CD4-positive, alpha-beta T cell (primary cell): ENCODE measurements around the gene RBMXL2. TPM values are rescaled to one million over a fixed set of nuclear protein-coding genes. Genes with fewer than 3 reads are reported as not detected.

Source experiments
- ATAC-seq: fragments of 200-7000 bp; cut with Tn5 transposase; one replicate; pipeline ENCODE4 v1.10.0; 2022; ENCODE audit warnings: mild to moderate bottlenecking; ENCODE audit not compliant: poor library complexity
- CTCF ChIA-PET: fragments of 350-600 bp; sonication (Branson Sonifier 250); formaldehyde crosslinking; loops from one replicate; lab custom pipeline; 2021; ENCODE audit warnings: antibody characterized with exemption, inconsistent platforms; lab: Charles Lee
- POLR2A ChIA-PET: fragments of 350-600 bp; sonication (Branson Sonifier 250); formaldehyde crosslinking; loops from one replicate; lab custom pipeline; 2021; ENCODE audit warnings: antibody characterized with exemption, inconsistent platforms; lab: Charles Lee
- DNase-seq, 14 experiments: peaks; one replicate each; pipeline ENCODE4 v3.0.0-alpha.2; 2013 to 2020; ENCODE audit warnings: mixed read lengths in 2 of 14
- H3K27ac ChIP-seq, 2 donors: one replicate each; pipeline versions ENCODE4 v1.5.1 to v1.7.0; 2013; ENCODE audit warnings: low read length in 2 of 2, low read depth in 1 of 2, mild to moderate bottlenecking in 1 of 2
- H3K27me3 ChIP-seq, 2 experiments: 1 replicate in 1 of 2; 2 replicates in 1 of 2; pipeline versions ENCODE4 v1.6.1 to v1.7.0; 2013; ENCODE audit warnings: low read length in 2 of 2, control low read depth in 1 of 2, mild to moderate bottlenecking in 1 of 2, moderate library complexity in 1 of 2; ENCODE audit not compliant: insufficient read depth in 2 of 2, control insufficient read depth in 1 of 2
- H3K36me3 ChIP-seq: one replicate; pipeline ENCODE4 v1.6.1; 2013; ENCODE audit warnings: low read length, control low read depth; ENCODE audit not compliant: insufficient read depth
- H3K4me1 ChIP-seq: one replicate; pipeline ENCODE4 v1.6.1; 2013; ENCODE audit warnings: low read length, control low read depth; ENCODE audit not compliant: insufficient read depth
- H3K4me3 ChIP-seq: one replicate; pipeline ENCODE4 v1.5.1; 2013; ENCODE audit warnings: mild to moderate bottlenecking, low read length, moderate library complexity
- H3K9me3 ChIP-seq, 2 experiments: 1 replicate in 1 of 2; 2 replicates in 1 of 2; pipeline versions ENCODE4 v1.6.1 to v1.7.0; 2013; ENCODE audit warnings: low read length in 2 of 2, mild to moderate bottlenecking in 2 of 2, control low read depth in 1 of 2, moderate library complexity in 1 of 2; ENCODE audit not compliant: control insufficient read depth in 1 of 2, insufficient read depth in 1 of 2
- H3K27ac Mint-ChIP-seq: one replicate; pipeline ENCODE4 v1.8.0; 2020; ENCODE audit warnings: mixed read lengths
- H3K27me3 Mint-ChIP-seq: one replicate; pipeline ENCODE4 v1.8.0; 2021; ENCODE audit warnings: mixed read lengths
- H3K36me3 Mint-ChIP-seq: one replicate; pipeline ENCODE4 v1.8.0; 2021; ENCODE audit warnings: low read depth, mixed read lengths
- H3K4me1 Mint-ChIP-seq: one replicate; pipeline ENCODE4 v1.8.0; 2021; ENCODE audit warnings: low read depth, mixed read lengths
- H3K4me3 Mint-ChIP-seq: one replicate; pipeline ENCODE4 v1.8.0; 2020; ENCODE audit warnings: mild to moderate bottlenecking, mixed read lengths
- H3K9me3 Mint-ChIP-seq: one replicate; pipeline ENCODE4 v1.8.0; 2020; ENCODE audit warnings: mixed read lengths
- CTCF ChIP-seq: fragments of 200-600 bp; IDR thresholded peaks from one replicate; pipeline ENCODE4 v1.8.0; 2022; ENCODE audit warnings: antibody characterized with exemption, mild to moderate bottlenecking
- intact Hi-C, 2 experiments: fragments of 100-400 bp; cut with DNase I in 1 of 2; cut with micrococcal nuclease in 1 of 2; formaldehyde crosslinking; loops; one replicate each; pipeline versions ENCODE4 v1.15.1 to v1.9.0; 2023 to 2025; cut with DNase I, micrococcal nuclease
- total RNA-seq, 174 experiments: library from RNA in 2 of 174; stranded (reverse) in 2 of 174; gene quantifications; one replicate each; pipeline ENCODE4 v1.2.3 and lab custom pipeline; 2021 to 2026

Gene RBMXL2
- total RNA-seq, 2 experiments from 2014 or later, result 0.14 TPM; not detected in 1

DNA sequence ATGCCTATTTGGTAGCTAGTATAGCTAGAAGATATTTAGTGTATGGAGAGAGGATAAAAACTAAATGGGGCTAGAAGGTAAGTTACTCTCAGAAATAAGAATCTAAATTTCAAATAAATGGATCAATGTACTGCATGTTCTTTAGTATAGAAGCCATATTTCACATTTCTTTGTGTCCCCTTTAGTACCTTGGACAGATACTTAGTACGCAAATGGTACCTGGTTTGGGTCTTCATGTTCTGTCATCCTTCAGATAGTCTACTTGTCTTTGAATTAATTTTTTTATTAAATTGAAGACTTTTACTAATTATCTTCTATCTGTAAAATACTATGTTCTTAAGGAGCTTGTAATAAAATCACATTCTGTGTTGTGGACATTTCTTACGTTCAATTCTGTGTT lies 26.3 kb upstream of the RBMXL2 start:
- Histone ChIP-seq H3K4me3 (no peak overlapping the region), H3K4me1 (no peaks in the 10 kb centered on the region), H3K27ac (no peak overlapping the region), H3K36me3 (no peaks in the 10 kb centered on the region), H3K9me3 (no peaks in the 10 kb centered on the region), H3K27me3 (peaks cover 0 to 4% of the 10 kb centered on the region in 2 experiments)
- no peak overlapping the region for H3K4me3 Mint-ChIP-seq
- no peak overlapping the region for H3K27ac Mint-ChIP-seq
- H3K36me3 Mint-ChIP-seq, result no peaks in the 10 kb centered on the region
- TF ChIP-seq CTCF, result no peak
- intact Hi-C loops, result no loop called here
- H3K4me1 Mint-ChIP-seq, result no peaks in the 10 kb centered on the region
- peaks cover 5% of the 10 kb centered on the region for H3K27me3 Mint-ChIP-seq
- H3K9me3 Mint-ChIP-seq, result no peaks in the 10 kb centered on the region
- POLR2A ChIA-PET, result no interaction called here
- DNase-seq, result no peak
- CTCF ChIA-PET, result no interaction called here
- ATAC-seq, result no peak

- Histone ChIP-seq H3K36me3 (no peaks in the 10 kb centered on the region), H3K4me3 (no peak overlapping the region), H3K9me3 (peaks cover 0 to 6% of the 10 kb centered on the region in 2 experiments), H3K27ac (no peak overlapping the region), H3K27me3 (peaks cover 0 to 5% of the 10 kb centered on the region in 2 experiments), H3K4me1 (no peaks in the 10 kb centered on the region)
- Mint-ChIP-seq H3K4me1 (no peaks in the 10 kb centered on the region), H3K36me3 (no peaks in the 10 kb centered on the region), H3K27me3 (peaks cover 8% of the 10 kb centered on the region), H3K27ac (no peak overlapping the region), H3K4me3 (no peak overlapping the region), H3K9me3 (no peaks in the 10 kb centered on the region)
- POLR2A ChIA-PET, result no interaction called here
- CTCF ChIA-PET, result no interaction called here
- TF ChIP-seq CTCF, result no peak
- DNase-seq (no peak), ATAC-seq (no peak)
- intact Hi-C loops, result no loop called here
Measured at GRCh38 chr11:7072401-7073028, 16.3 kb upstream of the RBMXL2 start.

DNA sequence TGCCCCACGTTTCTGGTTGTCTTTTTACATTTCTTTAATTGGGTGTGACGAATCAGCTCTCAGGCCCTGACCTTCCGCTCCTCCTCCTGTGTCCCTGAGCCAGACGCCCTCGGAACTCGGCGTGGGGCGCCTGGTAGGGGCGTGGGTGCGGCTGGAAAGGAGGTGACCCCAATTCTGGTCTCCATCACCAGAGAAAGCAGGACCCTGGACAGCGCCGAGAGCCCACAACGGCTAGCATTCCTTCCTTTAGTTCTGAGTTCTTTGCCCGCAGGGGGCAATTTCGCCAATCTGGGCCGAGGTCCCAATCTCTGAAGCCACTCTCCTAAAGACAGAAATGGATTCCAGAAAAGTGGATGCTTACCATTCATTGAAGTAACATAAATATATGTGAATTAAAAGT lies 11.7 kb upstream of the RBMXL2 start:
- CTCF ChIA-PET, result no interaction called here
- Mint-ChIP-seq H3K4me1 (no peaks in the 10 kb centered on the region), H3K36me3 (no peaks in the 10 kb centered on the region), H3K27ac (no peak overlapping the region), H3K9me3 (peaks cover 3% of the 10 kb centered on the region), H3K27me3 (peaks cover 13% of the 10 kb centered on the region), H3K4me3 (no peak overlapping the region)
- no peak for DNase-seq
- Histone ChIP-seq H3K9me3 (peaks cover 0 to 6% of the 10 kb centered on the region in 2 experiments), H3K36me3 (no peaks in the 10 kb centered on the region), H3K27me3 (peaks cover 0 to 7% of the 10 kb centered on the region in 2 experiments), H3K27ac (no peak overlapping the region), H3K4me3 (no peak overlapping the region), H3K4me1 (no peaks in the 10 kb centered on the region)
- POLR2A ChIA-PET, result no interaction called here
- TF ChIP-seq CTCF, result no peak
- intact Hi-C loops, result no loop called here
- no peak for ATAC-seq
